ENCODE measurements around the gene GGT1.
"Not testable (repeated sequence)": the region's sequence is repeated elsewhere in the genome, so short reads cannot be mapped to it uniquely, and the experiment has no call there.

Gene GGT1

GRCh38 chr22:24584166-24584790 lies 18.7 kb upstream of the GGT1 start:
- no peak for DNase-seq

GRCh38 chr22:24584871-24585411 lies 18.1 kb upstream of the GGT1 start:
- no peak for DNase-seq

GRCh38 chr22:24585461-24585860 lies 17.5 kb upstream of the GGT1 start:
- DNase-seq = no peak

GRCh38 chr22:24585927-24586546 lies 17.0 kb upstream of the GGT1 start:
- no peak for DNase-seq

GRCh38 chr22:24587251-24587650 lies 15.7 kb upstream of the GGT1 start:
- no peak for DNase-seq

- DNase-seq = no peak
These were observed 15.0 kb upstream of the GGT1 start for GRCh38 chr22:24587948-24588347.

- DNase-seq = no peak
These were observed 14.6 kb upstream of the GGT1 start for GRCh38 chr22:24588381-24588756.

- no peak for DNase-seq
These were observed 14.1 kb upstream of the GGT1 start for GRCh38 chr22:24588757-24589481.

- no peak for DNase-seq
These were observed 13.4 kb upstream of the GGT1 start for GRCh38 chr22:24589518-24590030.

GRCh38 chr22:24590596-24591173 lies 12.3 kb upstream of the GGT1 start:
- DNase-seq = no peak

- no peak for DNase-seq
These were observed 11.6 kb upstream of the GGT1 start for GRCh38 chr22:24591286-24591830.

- no peak for DNase-seq
These were observed 10.7 kb upstream of the GGT1 start for GRCh38 chr22:24592058-24592850.

- DNase-seq = peak; percentile 59
These were observed 10.0 kb upstream of the GGT1 start, which contains the start of gene LRRC75B for GRCh38 chr22:24592851-24593558. Gene LRRC75B (minus strand): TSS chr22:24593073. CDS start chr22:24593039, 34 bp downstream.

GRCh38 chr22:24593559-24593835 lies 9.5 kb upstream of the GGT1 start:
- not testable (repeated sequence) for DNase-seq

- no peak for DNase-seq
These were observed 9.0 kb upstream of the GGT1 start for GRCh38 chr22:24593836-24594568.

GRCh38 chr22:24594569-24595120 lies 8.3 kb upstream of the GGT1 start:
- no peak for DNase-seq

GRCh38 chr22:24595228-24595627 lies 7.8 kb upstream of the GGT1 start:
- no peak for DNase-seq

- DNase-seq = no peak
These were observed 7.1 kb upstream of the GGT1 start for GRCh38 chr22:24595863-24596262.

- DNase-seq = not testable (repeated sequence)
These were observed 5.9 kb upstream of the GGT1 start for GRCh38 chr22:24597076-24597475.

GRCh38 chr22:24599514-24599913 lies 3.5 kb upstream of the GGT1 start:
- no peak for DNase-seq
